GM23248 (cell line): ENCODE data around the gene EOMES.

ENCODE experiments used
- EZH2 ChIP-seq: fragments of 200-600 bp; sonication (generic); IDR thresholded peaks from 2 replicates; pipeline ENCODE4 v1.6.1; 2018; ENCODE audit warnings: antibody characterized with exemption, mild to moderate bottlenecking; ENCODE audit not compliant: insufficient read depth, poor library complexity, severe bottlenecking
- EZH2phosphoT487 ChIP-seq: fragments of 200-600 bp; sonication (generic); IDR thresholded peaks from 2 replicates; pipeline ENCODE4 v1.6.1; 2018; ENCODE audit warnings: antibody characterized with exemption, moderate library complexity, mild to moderate bottlenecking, low read depth; ENCODE audit not compliant: insufficient read depth

GRCh38 chr3:27714692-27715453 is 7.2 kb downstream of the EOMES start:
- TF ChIP-seq EZH2 (no peak), EZH2phosphoT487 (no peak)
